Central memory CD8-positive, alpha-beta T cell (primary cell): ENCODE measurements around the gene NABP2.
"Not testable (repeated sequence)": the region's sequence is repeated elsewhere in the genome, so short reads cannot be mapped to it uniquely, and the experiment has no call there.

Experiments
- ATAC-seq: fragments of 150-1000 bp; cut with Tn5 transposase; replicated peaks from 2 replicates; pipeline ENCODE4 v1.10.0; 2022; ENCODE audit warnings: mild to moderate bottlenecking, moderate FRiP score, moderate number of reproducible peaks; ENCODE audit not compliant: poor library complexity, severe bottlenecking; ENCODE audit errors: extremely low read depth
- DNase-seq, 2 donors: peaks; one replicate each; pipeline ENCODE4 v3.0.0; 2021; ENCODE audit warnings: low spot score in 2 of 2
- H3K27ac Mint-ChIP-seq: one replicate; pipeline ENCODE4 v1.8.0; 2022; ENCODE audit warnings: low read depth, mild to moderate bottlenecking, moderate library complexity, mixed read lengths
- H3K27me3 Mint-ChIP-seq: one replicate; pipeline ENCODE4 v1.8.0; 2022; ENCODE audit warnings: mixed read lengths
- H3K36me3 Mint-ChIP-seq: one replicate; pipeline ENCODE4 v1.8.0; 2022; ENCODE audit warnings: mild to moderate bottlenecking, moderate library complexity, mixed read lengths; ENCODE audit not compliant: insufficient read depth
- H3K4me1 Mint-ChIP-seq: one replicate; pipeline ENCODE4 v1.8.0; 2022; ENCODE audit warnings: mixed read lengths
- H3K4me3 Mint-ChIP-seq: one replicate; pipeline ENCODE4 v1.8.0; 2022; ENCODE audit warnings: mild to moderate bottlenecking, moderate library complexity, mixed read lengths
- H3K9me3 Mint-ChIP-seq: one replicate; pipeline ENCODE4 v1.8.0; 2022; ENCODE audit warnings: mixed read lengths

Gene NABP2

GRCh38 chr12:56258068-56258819 lies 34.1 kb downstream of the NABP2 start, which contains the start of gene ANKRD52:
Gene ANKRD52, minus strand, starts transcription at chr12:56258384. Its CDS starts 115 bp downstream, at chr12:56258269.
- H3K9me3 Mint-ChIP-seq = no peaks in the 10 kb centered on the region
- peak; percentile 61 to 69 for DNase-seq
- H3K27ac Mint-ChIP-seq = peak within 1 kb of the TSS; percentile 85
- H3K27me3 Mint-ChIP-seq = no peaks in the 10 kb centered on the region
- ATAC-seq = peak; percentile 89
- peaks cover 29% of the 10 kb centered on the region for H3K4me1 Mint-ChIP-seq
- peak within 1 kb of the TSS; percentile 96 for H3K4me3 Mint-ChIP-seq
- H3K36me3 Mint-ChIP-seq = peaks cover 31% of the 10 kb centered on the region

- peaks cover 29% of the 10 kb centered on the region for H3K4me1 Mint-ChIP-seq
- H3K27ac Mint-ChIP-seq = peak overlapping the region; percentile 85
- H3K27me3 Mint-ChIP-seq = no peaks in the 10 kb centered on the region
- H3K36me3 Mint-ChIP-seq = peaks cover 26% of the 10 kb centered on the region
- no peaks in the 10 kb centered on the region for H3K9me3 Mint-ChIP-seq
- ATAC-seq (no peak), DNase-seq (no peak)
- H3K4me3 Mint-ChIP-seq = peak overlapping the region; percentile 96
Measured at GRCh38 chr12:56258820-56259183, 34.7 kb downstream of the NABP2 start.

GRCh38 chr12:56260380-56260779 lies 36.2 kb downstream of the NABP2 start:
- Mint-ChIP-seq H3K9me3 (no peaks in the 10 kb centered on the region), H3K4me1 (peaks cover 22% of the 10 kb centered on the region), H3K4me3 (no peak overlapping the region), H3K36me3 (peaks cover 18% of the 10 kb centered on the region), H3K27me3 (no peaks in the 10 kb centered on the region), H3K27ac (no peak overlapping the region)
- ATAC-seq = no peak
- DNase-seq = no peak

- Mint-ChIP-seq H3K27ac (no peak overlapping the region), H3K27me3 (no peaks in the 10 kb centered on the region), H3K4me1 (peaks cover 21% of the 10 kb centered on the region), H3K4me3 (no peak overlapping the region), H3K36me3 (peaks cover 16% of the 10 kb centered on the region), H3K9me3 (no peaks in the 10 kb centered on the region)
- DNase-seq = no peak
- ATAC-seq = no peak
Measured at GRCh38 chr12:56260921-56261320, 36.8 kb downstream of the NABP2 start.

GRCh38 chr12:56261503-56262232 lies 37.5 kb downstream of the NABP2 start:
- H3K27ac Mint-ChIP-seq = no peak overlapping the region
- H3K4me3 Mint-ChIP-seq = no peak overlapping the region
- no peak for DNase-seq
- peaks cover 17% of the 10 kb centered on the region for H3K36me3 Mint-ChIP-seq
- peaks cover 21% of the 10 kb centered on the region for H3K4me1 Mint-ChIP-seq
- no peaks in the 10 kb centered on the region for H3K27me3 Mint-ChIP-seq
- H3K9me3 Mint-ChIP-seq = no peaks in the 10 kb centered on the region
- ATAC-seq = no peak

- H3K27me3 Mint-ChIP-seq, DNase-seq, H3K9me3 Mint-ChIP-seq, H3K4me3 Mint-ChIP-seq, H3K27ac Mint-ChIP-seq, ATAC-seq: not testable (repeated sequence)
- H3K4me1 Mint-ChIP-seq = peaks cover 27% of the 10 kb centered on the region
- H3K36me3 Mint-ChIP-seq = peaks cover 16% of the 10 kb centered on the region
Measured at GRCh38 chr12:56262955-56263354, 38.8 kb downstream of the NABP2 start.

GRCh38 chr12:56266068-56266692 lies 42.0 kb downstream of the NABP2 start:
- ATAC-seq, H3K27me3 Mint-ChIP-seq, DNase-seq, H3K9me3 Mint-ChIP-seq: not testable (repeated sequence)
- H3K27ac Mint-ChIP-seq = peak overlapping the region; percentile 96
- peaks cover 21% of the 10 kb centered on the region for H3K4me1 Mint-ChIP-seq
- peaks cover 20% of the 10 kb centered on the region for H3K36me3 Mint-ChIP-seq
- H3K4me3 Mint-ChIP-seq = peak overlapping the region; percentile 94

- Mint-ChIP-seq H3K9me3 (no peaks in the 10 kb centered on the region), H3K4me1 (peaks cover 21% of the 10 kb centered on the region)
Measured at GRCh38 chr12:56266693-56267442, 42.7 kb downstream of the NABP2 start, which contains the start of gene COQ10A. Gene COQ10A, plus strand, starts transcription at chr12:56266942. Its CDS starts 177 bp downstream, at chr12:56267119.

GRCh38 chr12:56267443-56268071 lies 43.4 kb downstream of the NABP2 start:
- peak overlapping the region; percentile 96 for H3K27ac Mint-ChIP-seq
- peaks cover 21% of the 10 kb centered on the region for H3K4me1 Mint-ChIP-seq
- H3K27me3 Mint-ChIP-seq = no peaks in the 10 kb centered on the region
- no peak for ATAC-seq
- DNase-seq = no peak
- H3K4me3 Mint-ChIP-seq = peak overlapping the region; percentile 94
- no peaks in the 10 kb centered on the region for H3K9me3 Mint-ChIP-seq
- peaks cover 26% of the 10 kb centered on the region for H3K36me3 Mint-ChIP-seq

More at GRCh38 chr12:56266693-56267442, 42.7 kb downstream of the NABP2 start, which contains the start of gene COQ10A:
- peaks cover 24% of the 10 kb centered on the region for H3K36me3 Mint-ChIP-seq
- H3K27me3 Mint-ChIP-seq = no peaks in the 10 kb centered on the region
- H3K4me3 Mint-ChIP-seq = peak within 1 kb of the TSS; percentile 94
- ATAC-seq (peak; percentile 93), DNase-seq (peak; percentile 85 to 86)
- H3K27ac Mint-ChIP-seq = peak within 1 kb of the TSS; percentile 96

GRCh38 chr12:56271031-56271430 lies 46.9 kb downstream of the NABP2 start:
- Mint-ChIP-seq H3K4me1 (peaks cover 21% of the 10 kb centered on the region), H3K27me3 (no peaks in the 10 kb centered on the region), H3K27ac (no peak overlapping the region), H3K36me3 (peaks cover 56% of the 10 kb centered on the region), H3K9me3 (no peaks in the 10 kb centered on the region), H3K4me3 (no peak overlapping the region)
- ATAC-seq = no peak
- DNase-seq = no peak

- H3K27me3 Mint-ChIP-seq, H3K4me1 Mint-ChIP-seq, H3K4me3 Mint-ChIP-seq, DNase-seq, H3K9me3 Mint-ChIP-seq, ATAC-seq: not testable (repeated sequence)
- Mint-ChIP-seq H3K27ac (peak overlapping the region; percentile 13), H3K36me3 (peaks cover 59% of the 10 kb centered on the region)
Measured at GRCh38 chr12:56272468-56272867, 48.3 kb downstream of the NABP2 start.

- H3K4me1 Mint-ChIP-seq = no peaks in the 10 kb centered on the region
- no peak overlapping the region for H3K27ac Mint-ChIP-seq
- H3K36me3 Mint-ChIP-seq = peaks cover 68% of the 10 kb centered on the region
- no peak for ATAC-seq
- no peaks in the 10 kb centered on the region for H3K27me3 Mint-ChIP-seq
- DNase-seq = no peak
- no peak overlapping the region for H3K4me3 Mint-ChIP-seq
- H3K9me3 Mint-ChIP-seq = no peaks in the 10 kb centered on the region
Measured at GRCh38 chr12:56274299-56274698, 50.2 kb downstream of the NABP2 start.
